OCI-LY1 (cell line): ENCODE data around the gene ZNF524.

Experiments used
- H2AFZ ChIP-seq: fragments of 200-600 bp; sonication (generic), shearing (Covaris generic); 2 replicates; pipeline ENCODE4 v1.6.0; 2014; ENCODE audit warnings: antibody characterized with exemption, mild to moderate bottlenecking, low read length
- H3F3A ChIP-seq: fragments of 200-600 bp; sonication (generic), shearing (Covaris generic); 2 replicates; pipeline ENCODE4 v1.6.0; 2014; ENCODE audit warnings: mild to moderate bottlenecking, antibody characterized with exemption, low read length, moderate library complexity; ENCODE audit not compliant: insufficient read depth
- H3K27ac ChIP-seq: fragments of 200-600 bp; sonication (generic); 2 replicates; pipeline ENCODE4 v1.5.1; 2014; ENCODE audit warnings: low read length, mixed run types, mild to moderate bottlenecking, low read depth; ENCODE audit not compliant: poor library complexity, severe bottlenecking
- H3K27me3 ChIP-seq: fragments of 200-600 bp; sonication (generic); 2 replicates; pipeline ENCODE4 v1.6.0; 2014; ENCODE audit warnings: antibody characterized with exemption, mild to moderate bottlenecking, low read length, moderate library complexity; ENCODE audit not compliant: insufficient read depth
- H3K36me3 ChIP-seq: fragments of 200-600 bp; sonication (generic); 2 replicates; pipeline ENCODE4 v1.6.1; 2014; ENCODE audit warnings: mild to moderate bottlenecking, antibody characterized with exemption, low read length, moderate library complexity, mixed read lengths; ENCODE audit not compliant: insufficient read depth
- H3K4me1 ChIP-seq: fragments of 200-600 bp; sonication (generic); 2 replicates; pipeline ENCODE4 v1.5.1; 2014; ENCODE audit warnings: mild to moderate bottlenecking, low read length, moderate library complexity; ENCODE audit not compliant: insufficient read depth, severe bottlenecking
- H3K4me2 ChIP-seq: fragments of 200-600 bp; sonication (generic), shearing (Covaris generic); 2 replicates; pipeline ENCODE4 v1.6.1; 2014; ENCODE audit warnings: low read length
- H3K4me3 ChIP-seq: fragments of 200-600 bp; sonication (generic); 2 replicates; pipeline ENCODE4 v1.5.1; 2014; ENCODE audit warnings: low read length, low read depth, mild to moderate bottlenecking, mixed read lengths; ENCODE audit not compliant: poor library complexity, severe bottlenecking
- H3K79me2 ChIP-seq: fragments of 200-600 bp; shearing (Covaris generic); 2 replicates; pipeline ENCODE4 v1.6.1; 2016; ENCODE audit warnings: mixed run types, low read length, mixed read lengths; ENCODE audit not compliant: insufficient read depth
- H3K9ac ChIP-seq: fragments of 200-600 bp; sonication (generic), shearing (Covaris generic); 2 replicates; pipeline ENCODE4 v1.6.1; 2014; ENCODE audit warnings: mild to moderate bottlenecking, low read length, mixed read lengths
- H3K9me2 ChIP-seq: fragments of 200-600 bp; sonication (generic), shearing (Covaris generic); 2 replicates; pipeline ENCODE4 v1.6.1; 2014; ENCODE audit warnings: low read depth, mild to moderate bottlenecking, low read length, mixed read lengths
- H3K9me3 ChIP-seq: fragments of 200-600 bp; shearing (Covaris generic); 2 replicates; pipeline ENCODE4 v1.6.1; 2014; ENCODE audit warnings: low read length, mixed read lengths
- H4K20me1 ChIP-seq: fragments of 200-600 bp; sonication (generic), shearing (Covaris generic); 2 replicates; pipeline ENCODE4 v1.6.0; 2016; ENCODE audit warnings: mild to moderate bottlenecking, low read length; ENCODE audit not compliant: insufficient read depth
- EZH2 ChIP-seq: fragments of 200-600 bp; sonication (generic), shearing (Covaris generic); IDR thresholded peaks from 2 replicates; pipeline ENCODE4 v1.8.0; 2017; ENCODE audit warnings: borderline replicate concordance, mixed run types, mild to moderate bottlenecking, antibody characterized with exemption, low read length, moderate library complexity, mixed read lengths
- TF ChIP-seq, protein P1 (sequence below): fragments of 200-600 bp; sonication (generic), shearing (Covaris generic); IDR thresholded peaks from 2 replicates; pipeline ENCODE4 v1.5.1; 2017; ENCODE audit warnings: mild to moderate bottlenecking, antibody characterized with exemption, low read length, moderate library complexity, mixed read lengths

The ZNF524 gene

DNA sequence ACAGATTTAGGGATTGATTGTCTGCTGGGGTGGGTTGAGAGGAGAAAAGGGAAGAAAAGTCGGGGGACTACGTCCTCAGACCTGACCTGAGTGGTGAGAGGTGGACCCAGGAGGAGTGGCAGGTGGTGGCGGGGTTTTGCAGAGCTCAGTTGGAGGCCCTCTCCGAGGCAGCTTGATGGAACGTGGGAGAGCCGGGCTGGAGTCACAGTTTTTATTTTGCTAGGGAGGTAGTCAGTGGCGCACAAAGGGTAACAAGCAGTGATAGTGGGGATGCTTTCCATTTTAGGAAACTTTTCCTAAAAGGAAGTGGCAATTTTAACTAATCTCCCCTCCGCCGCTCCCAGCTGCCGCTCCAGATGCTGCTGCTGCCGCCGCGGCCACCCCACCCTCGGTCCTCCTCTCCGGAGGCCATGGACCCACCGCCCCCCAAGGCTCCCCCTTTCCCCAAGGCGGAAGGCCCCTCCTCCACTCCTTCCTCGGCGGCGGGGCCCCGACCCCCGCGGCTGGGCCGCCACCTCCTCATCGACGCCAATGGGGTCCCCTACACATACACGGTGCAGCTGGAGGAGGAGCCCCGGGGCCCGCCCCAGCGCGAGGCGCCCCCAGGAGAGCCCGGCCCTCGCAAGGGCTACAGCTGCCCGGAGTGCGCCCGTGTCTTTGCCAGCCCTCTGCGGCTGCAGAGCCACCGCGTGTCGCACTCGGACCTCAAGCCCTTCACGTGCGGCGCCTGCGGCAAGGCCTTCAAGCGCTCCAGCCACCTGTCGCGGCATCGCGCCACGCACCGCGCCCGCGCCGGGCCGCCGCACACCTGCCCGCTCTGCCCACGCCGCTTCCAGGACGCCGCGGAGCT, 42.3 kb downstream of the ZNF524 start:
- H3K4me2 ChIP-seq: peak overlapping the region; percentile 87
- no peak overlapping the region for H2AFZ ChIP-seq
- H3K27me3 ChIP-seq: no peaks in the 10 kb centered on the region
- no peak for TF ChIP-seq EZH2
- TF ChIP-seq, protein P1, sequence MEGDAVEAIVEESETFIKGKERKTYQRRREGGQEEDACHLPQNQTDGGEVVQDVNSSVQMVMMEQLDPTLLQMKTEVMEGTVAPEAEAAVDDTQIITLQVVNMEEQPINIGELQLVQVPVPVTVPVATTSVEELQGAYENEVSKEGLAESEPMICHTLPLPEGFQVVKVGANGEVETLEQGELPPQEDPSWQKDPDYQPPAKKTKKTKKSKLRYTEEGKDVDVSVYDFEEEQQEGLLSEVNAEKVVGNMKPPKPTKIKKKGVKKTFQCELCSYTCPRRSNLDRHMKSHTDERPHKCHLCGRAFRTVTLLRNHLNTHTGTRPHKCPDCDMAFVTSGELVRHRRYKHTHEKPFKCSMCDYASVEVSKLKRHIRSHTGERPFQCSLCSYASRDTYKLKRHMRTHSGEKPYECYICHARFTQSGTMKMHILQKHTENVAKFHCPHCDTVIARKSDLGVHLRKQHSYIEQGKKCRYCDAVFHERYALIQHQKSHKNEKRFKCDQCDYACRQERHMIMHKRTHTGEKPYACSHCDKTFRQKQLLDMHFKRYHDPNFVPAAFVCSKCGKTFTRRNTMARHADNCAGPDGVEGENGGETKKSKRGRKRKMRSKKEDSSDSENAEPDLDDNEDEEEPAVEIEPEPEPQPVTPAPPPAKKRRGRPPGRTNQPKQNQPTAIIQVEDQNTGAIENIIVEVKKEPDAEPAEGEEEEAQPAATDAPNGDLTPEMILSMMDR: no peak
- peak overlapping the region; percentile 94 for H3K27ac ChIP-seq
- no peaks in the 10 kb centered on the region for H3K9me2 ChIP-seq
- H3F3A ChIP-seq: peaks cover 9% of the 10 kb centered on the region; the same call in 1 of the 2 replicates
- H3K79me2 ChIP-seq: peaks cover 10% of the 10 kb centered on the region
- H3K4me3 ChIP-seq: peak overlapping the region; percentile 89
- no peaks in the 10 kb centered on the region for H4K20me1 ChIP-seq
- H3K9ac ChIP-seq: peak overlapping the region; percentile 96
- H3K9me3 ChIP-seq: no peaks in the 10 kb centered on the region
- H3K4me1 ChIP-seq: peaks cover 57% of the 10 kb centered on the region
- peaks cover 26% of the 10 kb centered on the region for H3K36me3 ChIP-seq

DNA sequence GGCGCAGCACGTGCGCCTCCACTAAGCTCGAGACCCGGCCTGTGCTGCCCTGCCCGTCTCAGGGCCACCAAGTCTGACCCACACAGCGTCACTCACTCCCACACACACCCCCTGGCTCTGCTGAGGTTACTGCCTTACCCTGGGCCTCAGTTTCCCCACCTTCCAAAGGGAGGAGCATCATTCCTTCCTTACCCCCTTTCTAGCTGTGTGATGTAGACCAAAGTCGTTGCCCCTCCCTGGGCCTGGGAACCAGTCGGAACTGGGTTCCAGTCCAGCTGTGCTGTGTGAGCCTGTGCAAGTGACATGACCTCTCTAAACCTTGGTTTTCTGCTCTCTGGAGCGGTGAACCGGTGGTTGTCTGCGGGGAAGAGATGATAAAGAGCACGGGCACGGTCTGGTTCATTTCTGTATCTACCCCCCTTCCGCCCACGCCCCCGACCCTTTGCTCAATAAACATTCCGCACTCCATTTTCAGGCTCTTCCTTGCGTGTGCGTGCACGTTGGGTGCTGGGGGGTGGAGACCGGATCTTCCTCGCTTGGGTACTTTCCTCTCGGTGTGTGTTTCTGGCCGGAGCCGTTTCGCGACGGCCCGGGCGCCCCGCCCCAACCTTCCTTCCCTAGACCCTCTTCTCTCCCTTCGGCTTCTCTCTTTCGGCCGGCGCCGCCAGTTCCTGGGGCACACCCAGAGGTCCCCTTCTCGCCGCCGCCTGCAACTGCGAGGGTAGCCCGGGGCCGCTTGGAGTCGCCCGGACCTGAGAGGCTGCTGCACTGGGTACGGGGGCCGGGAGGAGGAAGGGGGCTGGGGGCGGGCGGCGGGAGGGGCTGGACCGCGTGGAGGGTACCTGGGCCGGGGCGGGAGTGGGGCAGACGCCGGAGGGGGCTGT, 43.2 kb downstream of the ZNF524 start, which contains the start of gene ZNF581:
TSS of gene ZNF581 (plus strand) at position 647 of the 884 bp plus-strand sequence. CDS start 923 bp downstream, outside the sequence.
- peaks cover 10% of the 10 kb centered on the region for H3K79me2 ChIP-seq

DNA sequence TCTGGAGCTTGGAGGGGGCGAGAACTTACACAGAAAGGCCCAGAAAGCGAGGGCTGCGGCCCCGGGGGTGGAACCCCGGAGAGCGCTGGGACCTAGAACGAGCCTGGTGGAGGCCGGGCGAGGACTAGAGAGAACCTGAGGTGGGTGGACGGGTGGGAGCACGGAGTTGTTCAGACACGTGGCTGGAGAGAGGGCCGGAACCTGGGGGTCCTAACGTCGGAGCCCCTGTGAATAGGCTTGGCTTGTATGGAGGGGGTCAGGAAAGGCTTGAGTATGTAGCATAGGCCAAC, 43.7 kb downstream of the ZNF524 start:
- H2AFZ ChIP-seq: no peak overlapping the region
- H3K36me3 ChIP-seq: peaks cover 26% of the 10 kb centered on the region
- H3K4me1 ChIP-seq: peaks cover 65% of the 10 kb centered on the region

More for the DNA sequence above, 43.2 kb downstream of the ZNF524 start, which contains the start of gene ZNF581:
- Histone ChIP-seq H3K9me2 (no peaks in the 10 kb centered on the region), H3K27me3 (no peaks in the 10 kb centered on the region), H2AFZ (no peak within 1 kb of the TSS), H3K4me1 (peaks cover 60% of the 10 kb centered on the region), H3K9me3 (no peaks in the 10 kb centered on the region), H3K36me3 (peaks cover 26% of the 10 kb centered on the region), H3K9ac (peak within 1 kb of the TSS; percentile 96), H3F3A (peaks cover 9% of the 10 kb centered on the region; the same call in 1 of the 2 replicates), H3K4me2 (peak within 1 kb of the TSS; percentile 87), H3K27ac (peak within 1 kb of the TSS; percentile 94), H3K4me3 (peak within 1 kb of the TSS; percentile 89), H4K20me1 (no peaks in the 10 kb centered on the region)
- TF ChIP-seq, protein P1: no peak

More for the DNA sequence above, 43.7 kb downstream of the ZNF524 start:
- Histone ChIP-seq H4K20me1 (no peaks in the 10 kb centered on the region), H3K79me2 (peaks cover 10% of the 10 kb centered on the region), H3K4me3 (peak overlapping the region; percentile 89), H3K9me2 (no peaks in the 10 kb centered on the region), H3K4me2 (peak overlapping the region; percentile 87), H3K9ac (peak overlapping the region; percentile 96), H3K27ac (peak overlapping the region; percentile 94), H3K27me3 (no peaks in the 10 kb centered on the region), H3F3A (peaks cover 9% of the 10 kb centered on the region; the same call in 1 of the 2 replicates), H3K9me3 (no peaks in the 10 kb centered on the region)
- no peak for TF ChIP-seq EZH2
- TF ChIP-seq, protein P1: no peak
